Middle frontal gyrus (tissue), 1 donor: ENCODE measurements around the gene LTC4S.
"Not testable (repeated sequence)": the region's sequence is repeated elsewhere in the genome, so short reads cannot be mapped to it uniquely, and the experiment has no call there.

Experiments
- DNase-seq: peaks from one replicate; pipeline ENCODE4 v3.0.0-alpha.2; 2015; ENCODE audit warnings: low spot score; ENCODE audit errors: extremely low spot score

Gene LTC4S

DNA sequence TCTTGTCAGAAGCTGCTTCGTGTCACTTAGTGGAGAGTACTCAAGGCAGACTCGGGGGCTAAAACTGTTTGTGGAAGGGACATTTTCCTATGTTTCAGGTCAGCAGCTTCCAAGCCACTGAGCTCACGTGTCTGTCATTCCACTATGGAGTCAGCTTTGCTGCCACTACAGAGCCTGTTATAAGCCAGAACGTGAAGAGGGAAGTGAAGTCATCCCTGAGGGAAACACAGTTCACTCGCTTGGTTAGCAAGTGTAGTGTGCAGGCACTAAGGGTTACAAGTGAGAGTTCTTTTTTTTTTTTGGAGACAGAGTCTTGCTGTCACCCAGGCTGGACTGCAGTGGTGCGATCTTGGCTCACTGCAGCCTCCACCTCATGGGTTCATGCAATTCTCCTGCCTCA lies 24.5 kb upstream of the LTC4S start:
- no peak for DNase-seq

DNA sequence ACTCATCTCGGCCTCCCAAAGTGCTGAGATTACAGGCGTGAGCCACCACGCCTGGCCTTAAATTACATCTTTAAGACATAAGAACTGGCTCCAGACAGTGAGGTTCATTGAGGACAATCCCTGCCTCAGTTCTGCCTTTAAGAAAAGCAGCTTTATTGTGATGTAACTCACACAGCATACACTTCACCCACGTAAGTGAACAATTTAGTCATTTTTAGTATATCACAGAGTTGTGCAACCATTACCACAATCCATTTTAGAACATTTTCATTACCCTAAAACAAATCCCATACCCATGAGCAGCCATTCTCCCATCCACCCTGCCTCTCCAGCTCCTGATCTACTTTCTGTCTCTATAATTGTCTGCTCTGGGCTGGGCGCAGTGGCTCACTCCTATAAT lies 24.0 kb upstream of the LTC4S start:
- DNase-seq = no peak

DNA sequence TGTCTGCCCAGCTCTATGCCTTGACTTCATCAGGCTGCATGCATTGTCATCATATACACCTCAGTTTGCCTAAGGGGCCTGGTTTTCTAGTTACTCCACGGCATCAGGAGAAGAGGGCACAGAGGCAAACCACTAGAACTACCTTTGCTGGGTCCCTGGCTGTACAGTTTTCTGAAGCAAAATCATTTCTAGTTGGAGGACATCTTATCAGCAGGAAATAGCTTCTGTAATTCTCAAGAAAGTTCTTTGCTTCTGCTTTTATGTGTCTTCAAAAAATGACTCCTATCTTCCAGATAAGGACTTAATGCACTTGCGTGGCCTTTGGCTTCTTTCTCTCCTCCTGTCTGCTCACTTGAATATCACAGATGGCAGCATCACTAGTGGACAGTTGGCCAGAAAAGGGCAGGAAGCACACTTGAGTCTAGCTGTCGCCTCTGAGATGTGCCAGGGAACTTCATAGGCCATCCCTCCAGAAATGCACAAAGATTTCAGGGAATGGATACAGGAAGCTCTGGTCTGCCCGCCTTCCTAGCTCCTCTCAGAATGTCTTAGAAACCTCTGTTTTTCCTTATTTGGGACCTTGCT lies 22.4 kb upstream of the LTC4S start:
- no peak for DNase-seq

DNA sequence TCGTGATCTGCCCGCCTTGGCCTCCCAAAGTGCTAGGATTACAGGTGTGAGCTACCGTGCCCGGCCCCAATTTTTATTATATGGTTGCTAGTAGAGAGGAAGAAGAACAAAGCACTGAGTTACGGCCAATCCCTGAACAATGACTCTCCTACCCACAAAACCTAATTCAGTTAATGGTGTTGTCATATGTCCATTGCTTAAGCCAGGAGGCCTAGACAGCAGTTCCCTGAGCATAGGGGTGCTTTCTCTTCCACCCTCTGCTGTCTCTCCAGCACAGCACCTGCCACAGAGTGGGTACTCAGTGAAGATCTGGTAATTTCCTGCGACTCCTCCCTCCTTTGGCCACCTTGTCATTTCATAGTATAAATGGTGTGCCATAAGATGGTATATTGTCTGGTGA lies 21.4 kb upstream of the LTC4S start:
- no peak for DNase-seq

DNA sequence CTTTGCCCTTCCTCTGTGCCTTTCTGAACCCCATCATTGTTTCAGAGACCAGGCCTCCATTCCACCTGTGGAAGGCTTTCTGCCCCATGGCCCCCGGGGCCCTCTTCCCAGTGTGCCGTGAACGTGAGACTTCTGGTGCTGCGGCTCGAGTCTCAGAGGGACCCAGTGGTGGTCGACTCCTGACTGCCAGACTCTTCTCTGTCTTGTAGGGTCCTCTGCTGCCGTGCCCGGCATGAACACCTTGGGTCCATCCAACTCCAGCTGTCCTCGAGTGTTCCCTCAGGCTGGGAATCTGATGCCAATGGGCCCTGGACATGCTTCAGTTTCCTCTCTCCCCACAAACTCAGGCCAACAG lies 20.1 kb upstream of the LTC4S start:
- no peak for DNase-seq

DNA sequence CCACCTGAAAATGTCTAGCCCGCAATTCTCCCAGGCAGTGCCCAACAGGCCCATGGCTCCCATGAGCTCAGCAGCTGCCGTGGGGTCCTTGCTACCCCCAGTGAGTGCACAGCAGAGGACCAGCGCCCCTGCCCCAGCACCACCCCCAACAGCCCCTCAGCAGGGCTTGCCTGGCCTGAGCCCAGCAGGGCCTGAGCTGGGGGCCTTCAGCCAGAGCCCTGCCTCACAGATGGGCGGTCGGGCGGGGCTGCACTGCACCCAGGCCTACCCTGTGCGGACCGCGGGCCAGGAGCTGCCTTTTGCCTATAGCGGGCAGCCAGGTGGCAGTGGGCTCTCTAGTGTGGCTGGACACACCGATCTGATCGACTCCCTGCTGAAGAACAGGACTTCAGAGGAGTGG lies 19.3 kb upstream of the LTC4S start:
- DNase-seq = no peak

DNA sequence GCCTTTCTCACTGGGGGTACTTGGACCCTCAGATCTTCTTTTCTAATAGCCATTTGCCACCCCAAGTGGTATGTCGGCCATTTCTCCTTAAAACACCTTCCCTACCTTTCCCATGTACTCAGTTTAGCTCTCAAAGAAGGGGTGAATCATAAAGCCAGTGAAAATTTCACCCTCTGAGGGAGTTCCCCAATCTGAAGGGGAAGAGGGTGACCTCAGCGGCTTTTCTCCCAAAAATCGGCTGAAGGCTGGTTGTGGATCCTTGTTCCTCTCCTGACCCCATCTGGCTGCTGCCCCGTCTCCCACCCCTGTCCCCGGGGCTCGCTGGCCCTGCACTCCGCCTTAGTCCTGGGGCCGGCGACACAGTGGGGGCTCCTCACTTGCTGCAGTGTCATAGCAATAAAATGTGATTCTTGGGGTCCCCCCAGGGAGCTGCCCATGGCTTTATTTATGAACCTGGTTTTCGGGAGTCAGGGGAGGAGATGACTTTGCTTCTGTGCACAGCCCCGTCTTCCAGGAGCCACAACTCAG lies 17.3 kb upstream of the LTC4S start:
- DNase-seq = no peak

DNA sequence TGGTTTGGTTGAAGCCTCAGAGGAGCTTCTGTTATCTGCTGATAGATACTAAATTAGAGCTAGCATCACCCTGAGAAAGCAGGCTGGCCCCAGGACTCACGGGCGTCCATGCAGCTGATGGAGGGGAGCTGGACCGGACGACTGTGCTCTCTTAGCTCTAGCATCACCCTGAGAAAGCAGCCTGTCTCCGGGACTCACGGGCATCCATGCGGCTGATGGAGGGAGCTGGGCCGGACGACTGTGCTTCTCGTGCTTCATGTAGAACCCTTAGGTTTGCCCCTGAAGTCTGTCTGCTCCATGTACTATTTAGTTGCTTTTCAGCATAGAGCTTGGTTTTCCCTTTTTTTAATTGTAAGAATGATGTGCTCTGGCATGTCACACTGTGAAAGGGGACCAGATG lies 16.3 kb upstream of the LTC4S start:
- no peak for DNase-seq

DNA sequence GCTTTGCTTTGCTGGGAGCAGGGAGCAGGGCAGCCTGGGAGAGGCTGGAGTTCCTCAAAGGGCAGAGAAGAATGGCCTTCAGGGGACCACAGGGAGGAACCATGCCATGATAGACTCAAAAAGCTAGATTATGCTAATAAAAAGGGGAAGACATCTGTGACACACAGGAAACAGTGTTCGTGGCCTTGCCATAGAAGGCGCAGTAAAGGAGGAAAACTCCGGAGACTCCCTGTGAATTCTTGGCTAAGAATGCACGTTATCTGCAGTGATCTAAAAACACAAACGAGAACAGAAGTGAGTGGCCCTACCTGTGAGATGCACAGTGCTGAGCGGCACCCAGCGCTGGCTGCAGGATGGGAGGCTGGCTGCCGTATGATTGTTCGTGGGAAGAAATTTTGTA lies 15.9 kb upstream of the LTC4S start:
- DNase-seq = no peak

DNA sequence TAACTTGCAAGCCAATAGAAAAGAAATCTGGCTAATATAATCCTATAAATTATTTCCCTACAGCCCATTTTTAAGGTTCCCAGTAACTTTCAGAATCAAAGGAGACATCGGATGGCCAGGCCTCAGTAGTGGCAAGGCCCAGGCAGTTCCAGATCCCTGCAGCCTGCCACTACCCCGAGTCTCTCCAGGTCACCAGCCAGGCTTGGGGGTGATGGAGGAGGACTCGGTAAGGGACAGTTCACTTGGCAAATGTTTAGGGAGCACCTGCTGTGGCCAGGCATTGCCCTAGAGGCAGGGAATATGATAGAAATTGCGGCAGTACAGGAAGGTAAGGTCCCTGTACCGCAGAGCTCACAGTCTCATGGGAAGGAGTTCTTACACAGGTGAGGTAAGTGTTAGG lies 15.2 kb upstream of the LTC4S start:
- no peak for DNase-seq

DNA sequence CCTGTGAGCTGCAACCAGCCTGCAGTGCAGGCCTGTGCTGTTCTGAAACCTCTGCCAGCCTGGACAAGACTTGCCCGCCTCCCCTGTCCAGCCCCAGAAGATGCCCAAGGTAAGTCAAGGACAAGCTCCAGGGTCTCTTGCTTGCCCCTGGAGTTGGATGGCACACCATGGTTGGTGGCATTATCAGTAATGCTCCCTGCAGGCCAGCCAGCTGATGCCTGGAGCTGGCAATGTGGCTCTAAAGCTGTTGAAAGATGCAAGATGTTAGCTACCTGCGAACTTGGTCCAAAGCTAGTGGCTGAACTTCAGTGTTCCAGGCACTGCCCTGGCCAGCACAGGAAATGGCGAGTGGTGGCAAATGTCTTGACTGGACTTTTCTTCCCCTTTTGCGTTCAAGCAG lies 14.0 kb upstream of the LTC4S start:
- no peak for DNase-seq

DNA sequence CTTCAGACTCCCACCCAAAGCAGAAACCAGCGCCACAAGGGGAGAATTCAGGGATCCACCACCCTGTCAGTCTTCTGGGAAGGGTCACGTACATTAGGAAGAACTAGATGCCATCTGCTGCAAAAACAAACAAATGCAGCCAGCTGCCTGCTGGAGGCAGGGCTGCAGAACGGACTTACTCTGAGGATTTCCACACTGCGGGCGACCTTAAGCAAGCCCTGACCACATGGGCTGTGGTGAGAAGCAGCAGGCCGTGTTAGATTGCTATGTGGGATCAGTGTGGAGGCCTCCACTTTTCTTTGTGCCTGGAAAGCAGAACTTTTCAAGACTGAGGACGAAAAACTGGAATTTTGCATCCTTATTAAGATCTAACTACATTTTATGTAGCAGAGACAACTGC lies 13.4 kb upstream of the LTC4S start:
- no peak for DNase-seq

DNA sequence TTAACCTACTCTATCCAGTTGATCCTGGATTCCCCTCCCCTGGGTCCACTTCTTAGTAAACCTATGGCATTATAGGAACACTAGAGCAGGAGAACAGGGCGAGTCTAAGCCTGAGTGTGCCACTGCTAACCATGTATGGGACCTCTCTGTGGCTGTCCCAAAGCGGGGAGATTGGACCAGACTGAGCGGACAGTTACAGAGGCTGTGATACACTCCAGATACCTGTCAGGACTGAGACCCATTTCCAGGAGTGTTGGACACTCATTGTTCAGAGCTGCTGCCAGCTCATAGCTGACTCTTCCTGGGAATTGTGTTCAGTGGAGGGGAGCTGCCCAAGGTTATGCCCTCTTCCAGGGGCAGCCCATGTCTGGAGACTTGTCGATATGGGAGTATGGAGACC lies 11.9 kb upstream of the LTC4S start:
- no peak for DNase-seq

DNA sequence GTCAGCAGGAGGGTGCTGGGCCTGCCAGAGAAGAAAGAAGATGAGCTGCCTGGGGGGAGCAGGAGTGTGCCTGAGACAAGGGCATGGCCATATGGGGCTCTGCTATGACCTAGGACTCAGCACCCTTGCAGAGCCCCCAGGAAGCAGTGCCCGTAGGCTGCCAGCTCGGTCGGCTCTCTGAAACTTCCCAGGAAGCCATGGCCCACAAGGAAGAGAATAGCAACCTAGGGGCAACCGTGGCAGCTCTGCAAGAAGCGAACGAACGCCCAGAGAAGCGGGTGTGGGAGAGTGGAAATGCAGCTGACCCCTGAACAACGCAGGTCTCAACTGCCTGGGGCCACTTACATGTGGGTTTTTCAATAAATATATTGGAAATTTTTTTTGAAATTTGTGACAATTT lies 10.7 kb upstream of the LTC4S start:
- DNase-seq = no peak

DNA sequence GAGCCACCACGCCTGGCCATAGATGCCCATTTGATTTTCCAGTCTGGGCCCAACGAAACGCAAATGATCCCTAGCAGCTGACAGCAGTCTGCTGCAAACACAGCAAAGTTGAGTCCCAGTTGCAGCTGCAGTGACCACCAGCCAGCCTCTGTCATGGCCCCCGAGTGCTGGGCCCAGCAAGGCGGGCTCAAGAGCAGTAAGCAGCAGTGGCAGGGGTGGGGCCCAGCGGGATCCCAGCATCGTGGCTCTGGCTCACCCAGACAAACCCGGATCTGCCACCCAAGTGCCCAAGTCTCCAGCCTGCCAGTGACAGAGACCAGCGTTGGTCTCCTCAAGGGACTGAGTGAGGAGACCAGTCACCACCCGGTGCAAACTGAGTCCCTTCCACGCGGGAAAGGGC lies 6.9 kb upstream of the LTC4S start:
- DNase-seq = no peak

DNA sequence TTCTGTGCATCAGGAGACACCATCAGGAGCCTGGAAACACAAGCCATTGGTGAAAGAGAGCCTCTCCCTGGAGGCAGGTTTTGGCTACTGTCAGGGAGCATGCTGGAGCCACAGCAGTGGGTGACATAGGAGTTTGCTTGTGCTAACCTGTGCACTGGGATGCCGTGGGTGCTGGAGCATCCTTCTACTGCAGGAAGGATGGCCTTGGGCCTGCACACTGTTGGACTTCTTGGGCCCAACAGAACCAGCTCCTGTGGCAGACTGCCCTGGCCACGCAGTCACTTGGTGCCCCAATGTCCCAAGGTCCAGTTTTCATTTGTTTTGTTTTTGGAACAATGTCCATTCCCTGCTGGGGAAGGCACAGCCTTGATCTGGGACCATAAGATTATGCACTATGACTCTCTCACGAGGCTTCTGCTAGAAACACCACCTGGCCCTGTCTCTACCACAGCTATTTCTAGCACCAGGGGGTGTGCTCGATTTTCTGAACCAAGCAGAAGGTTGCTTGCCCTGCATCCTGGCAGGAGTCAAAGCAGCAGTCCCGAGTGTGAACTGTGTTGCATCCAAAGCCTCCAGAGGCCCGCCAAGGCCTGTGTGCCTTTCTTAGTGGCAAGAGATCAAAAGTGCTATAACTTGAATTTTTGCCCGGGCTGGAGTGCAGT lies 5.5 kb upstream of the LTC4S start:
- DNase-seq = no peak

DNA sequence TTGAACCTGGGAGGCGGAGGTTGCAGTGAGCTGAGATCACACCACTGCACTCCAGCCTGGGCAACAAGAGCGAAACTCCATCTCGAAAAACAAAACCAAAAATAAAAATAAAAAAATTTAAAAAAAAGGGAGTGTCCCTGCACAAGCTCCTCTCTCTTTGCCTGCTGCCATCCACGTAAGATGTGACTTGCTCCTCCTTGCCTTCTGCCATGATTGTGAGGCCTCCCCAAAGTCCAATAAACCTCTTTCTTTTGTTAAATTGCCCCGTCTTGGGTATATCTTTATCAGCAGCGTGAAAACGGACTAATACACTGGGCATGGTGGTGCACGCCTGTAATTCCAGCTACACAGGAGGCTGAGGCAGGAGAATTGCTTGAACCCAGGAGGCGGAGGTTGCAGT lies 4.5 kb upstream of the LTC4S start:
- not testable (repeated sequence) for DNase-seq

DNA sequence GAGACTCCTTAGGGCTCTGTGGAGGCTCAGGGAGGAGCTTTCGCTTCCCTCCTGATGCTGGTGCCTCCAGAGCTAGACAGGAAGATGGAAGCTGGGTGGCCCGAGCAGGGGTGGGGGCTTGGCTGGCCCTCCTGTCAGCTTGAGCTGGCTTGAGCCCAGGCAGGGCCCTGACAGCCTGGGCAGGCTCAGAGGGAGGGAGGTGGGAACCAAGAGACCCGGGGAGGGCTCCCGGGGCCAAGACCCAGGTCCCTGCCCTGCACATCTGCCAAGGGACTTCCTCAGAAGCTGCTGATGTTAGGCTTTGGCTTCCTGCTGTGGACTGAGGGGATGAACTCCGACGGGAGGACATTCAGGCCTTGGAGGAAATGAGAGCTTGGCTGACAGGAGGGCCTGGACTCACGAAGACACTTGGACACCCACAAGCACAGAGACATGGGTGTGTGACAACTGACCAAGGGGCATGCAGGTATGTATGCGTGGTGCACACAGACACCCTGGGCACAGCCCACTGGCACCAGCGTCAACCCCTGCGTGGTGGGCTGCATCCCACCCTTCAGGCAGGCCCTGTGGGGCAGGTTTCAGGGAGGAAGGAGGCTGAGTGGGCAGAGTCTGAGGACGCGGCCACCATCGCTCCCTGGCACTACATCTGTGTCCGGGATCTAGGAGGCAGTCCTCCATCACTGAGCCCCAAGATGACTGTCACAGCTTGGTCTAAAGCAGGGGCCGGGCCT lies 1.7 kb upstream of the LTC4S start:
- DNase-seq = no peak

DNA sequence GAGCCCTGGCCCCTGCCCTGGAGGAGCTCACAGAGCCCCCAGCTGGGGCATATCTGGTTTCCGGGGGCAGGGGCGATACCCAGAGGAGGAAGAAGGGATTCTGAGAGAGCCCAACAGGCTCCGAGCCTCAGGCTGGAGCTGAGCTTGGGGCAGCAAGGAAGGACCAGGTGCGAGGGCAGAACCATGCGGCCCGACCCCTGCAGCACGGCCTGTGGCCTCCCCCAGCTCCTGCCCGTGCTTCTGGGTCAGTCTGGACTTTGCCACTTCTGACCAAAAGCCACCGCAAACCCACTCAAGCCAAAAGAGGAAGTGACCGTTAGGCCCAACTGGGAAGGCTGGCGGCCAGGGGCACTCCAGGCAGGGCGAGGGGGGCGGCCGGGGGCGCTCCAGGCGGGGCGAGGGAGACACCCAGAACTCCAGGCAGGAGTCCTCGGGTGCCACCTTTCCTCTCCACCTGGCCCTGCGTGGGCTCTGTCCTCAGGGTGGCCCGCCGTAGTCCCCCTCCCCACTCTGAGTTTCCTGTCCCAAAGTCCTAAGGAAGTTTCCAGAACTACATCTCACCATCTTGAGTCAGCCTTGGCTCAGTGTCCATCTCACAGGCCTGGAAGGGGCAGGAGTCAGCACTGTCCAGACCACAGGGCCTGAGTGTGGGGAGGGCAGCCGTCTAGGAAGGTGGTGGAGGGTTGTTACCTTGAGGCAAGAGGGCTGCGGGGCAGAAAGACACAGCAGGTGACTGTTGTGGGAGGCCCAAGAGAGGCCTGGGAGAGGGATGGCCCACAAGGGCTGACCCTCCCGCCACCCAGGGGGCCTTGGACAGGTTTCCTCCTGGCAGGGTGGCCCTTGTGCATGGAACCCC lies 946 bp upstream of the LTC4S start:
- DNase-seq = no peak

DNA sequence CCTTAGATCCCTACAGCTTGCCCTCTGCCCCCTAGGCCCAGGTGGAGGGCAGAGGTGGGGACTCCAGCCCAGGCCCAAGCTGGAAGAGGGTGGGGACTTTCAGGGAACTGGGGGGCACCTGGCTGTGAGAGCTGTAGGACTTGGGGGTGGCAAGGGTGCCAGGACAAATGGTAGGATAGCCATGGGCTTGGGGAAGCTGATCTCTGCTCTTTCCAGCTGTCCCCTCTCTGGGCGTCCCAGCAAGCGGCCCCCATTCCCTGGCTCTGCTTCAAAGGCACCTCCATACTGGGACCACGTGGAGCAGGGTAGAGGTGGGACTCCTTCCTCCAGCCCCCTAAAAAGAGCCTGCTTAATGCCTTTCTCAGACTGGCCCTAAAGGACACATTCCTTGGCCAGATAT lies 385 bp downstream of the LTC4S start:
- no peak for DNase-seq

DNA sequence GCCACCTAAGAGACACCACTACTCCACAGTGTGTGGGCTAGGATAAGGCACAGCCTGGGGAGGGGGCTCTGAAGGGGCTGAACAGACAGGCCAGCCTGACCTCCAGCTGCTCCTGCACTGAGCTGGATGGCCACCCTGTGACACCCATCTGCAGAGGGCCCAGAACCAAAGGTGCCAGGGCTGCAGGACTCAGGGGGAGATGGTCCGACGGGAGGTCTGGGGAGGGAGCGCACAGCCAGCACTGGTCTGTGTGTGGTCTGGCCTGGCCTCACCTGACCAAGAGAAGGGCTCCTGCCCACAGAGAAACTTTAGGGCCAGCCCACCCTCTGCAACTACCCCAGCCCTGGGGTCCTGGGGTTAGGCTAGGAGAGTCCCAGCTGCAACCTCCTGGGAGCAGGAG lies 789 bp downstream of the LTC4S start:
- no peak for DNase-seq
